Right atrium auricular region (tissue), 2 donors: ENCODE data around the gene RSRC1. TPM values are rescaled to one million over a fixed set of nuclear protein-coding genes. Genes with fewer than 3 reads are reported as not detected.

Experiments
- DNase-seq: peaks from one replicate; pipeline ENCODE4 v3.0.0-alpha.2; 2019; ENCODE audit warnings: low spot score
- H3K27ac ChIP-seq, 2 donors: fragments of 200-600 bp; sonication (generic); 1 replicate in 1 of 2; 2 replicates in 1 of 2; pipeline ENCODE4 v1.5.1; 2016 to 2019
- H3K27me3 ChIP-seq, 2 donors: fragments of 200-600 bp; sonication (generic); one replicate each; pipeline versions ENCODE4 v1.5.1 to v1.6.0; 2017 to 2019
- H3K36me3 ChIP-seq: fragments of 200-600 bp; sonication (generic); one replicate; pipeline ENCODE4 v1.5.1; 2016
- H3K4me1 ChIP-seq, 2 donors: fragments of 200-600 bp; sonication (generic); one replicate each; pipeline versions ENCODE4 v1.5.1 to v1.6.0; 2017 to 2019
- H3K4me3 ChIP-seq, 2 donors: fragments of 200-600 bp; sonication (generic); 1 replicate in 1 of 2; 2 replicates in 1 of 2; pipeline ENCODE4 v1.5.1; 2017 to 2019; ENCODE audit warnings: mild to moderate bottlenecking in 1 of 2, moderate library complexity in 1 of 2
- H3K9me3 ChIP-seq, 2 donors: fragments of 200-600 bp; sonication (generic); one replicate each; pipeline ENCODE4 v1.5.1; 2019
- total RNA-seq, 2 donors: library from RNA; depleted of rRNA; stranded (reverse); fragments of >200 nt; gene quantifications; one replicate each; pipeline ENCODE4 v1.1.0, GENCODE V29; 2016
- TF ChIP-seq, protein P1 (sequence below), 2 donors: fragments of 200-600 bp; sonication (generic); IDR thresholded peaks; one replicate each; pipeline ENCODE4 v1.5.1; 2019; ENCODE audit warnings: antibody characterized with exemption in 2 of 2

RSRC1 gene
- total RNA-seq, 2 donors from 2014 or later: 24.8 to 42.5 TPM

- Histone ChIP-seq H3K9me3 (no peaks in the 10 kb centered on the region), H3K36me3 (no peaks in the 10 kb centered on the region), H3K27me3 (no peaks in the 10 kb centered on the region), H3K4me3 (no peak overlapping the region), H3K4me1 (no peaks in the 10 kb centered on the region), H3K27ac (no peak overlapping the region)
- DNase-seq: no peak
- TF ChIP-seq, protein P1, sequence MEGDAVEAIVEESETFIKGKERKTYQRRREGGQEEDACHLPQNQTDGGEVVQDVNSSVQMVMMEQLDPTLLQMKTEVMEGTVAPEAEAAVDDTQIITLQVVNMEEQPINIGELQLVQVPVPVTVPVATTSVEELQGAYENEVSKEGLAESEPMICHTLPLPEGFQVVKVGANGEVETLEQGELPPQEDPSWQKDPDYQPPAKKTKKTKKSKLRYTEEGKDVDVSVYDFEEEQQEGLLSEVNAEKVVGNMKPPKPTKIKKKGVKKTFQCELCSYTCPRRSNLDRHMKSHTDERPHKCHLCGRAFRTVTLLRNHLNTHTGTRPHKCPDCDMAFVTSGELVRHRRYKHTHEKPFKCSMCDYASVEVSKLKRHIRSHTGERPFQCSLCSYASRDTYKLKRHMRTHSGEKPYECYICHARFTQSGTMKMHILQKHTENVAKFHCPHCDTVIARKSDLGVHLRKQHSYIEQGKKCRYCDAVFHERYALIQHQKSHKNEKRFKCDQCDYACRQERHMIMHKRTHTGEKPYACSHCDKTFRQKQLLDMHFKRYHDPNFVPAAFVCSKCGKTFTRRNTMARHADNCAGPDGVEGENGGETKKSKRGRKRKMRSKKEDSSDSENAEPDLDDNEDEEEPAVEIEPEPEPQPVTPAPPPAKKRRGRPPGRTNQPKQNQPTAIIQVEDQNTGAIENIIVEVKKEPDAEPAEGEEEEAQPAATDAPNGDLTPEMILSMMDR (IDR thresholded peaks at IDR 0.05): no peak
Measured at GRCh38 chr3:158470944-158471638, 361.2 kb downstream of the RSRC1 start.

GRCh38 chr3:158471639-158472294 is 361.9 kb downstream of the RSRC1 start:
- no peak for DNase-seq
- Histone ChIP-seq H3K27ac (no peak overlapping the region), H3K4me1 (no peaks in the 10 kb centered on the region), H3K27me3 (no peaks in the 10 kb centered on the region), H3K36me3 (no peaks in the 10 kb centered on the region), H3K9me3 (no peaks in the 10 kb centered on the region), H3K4me3 (no peak overlapping the region)
- TF ChIP-seq, protein P1 (IDR thresholded peaks at IDR 0.05): no peak

DNA sequence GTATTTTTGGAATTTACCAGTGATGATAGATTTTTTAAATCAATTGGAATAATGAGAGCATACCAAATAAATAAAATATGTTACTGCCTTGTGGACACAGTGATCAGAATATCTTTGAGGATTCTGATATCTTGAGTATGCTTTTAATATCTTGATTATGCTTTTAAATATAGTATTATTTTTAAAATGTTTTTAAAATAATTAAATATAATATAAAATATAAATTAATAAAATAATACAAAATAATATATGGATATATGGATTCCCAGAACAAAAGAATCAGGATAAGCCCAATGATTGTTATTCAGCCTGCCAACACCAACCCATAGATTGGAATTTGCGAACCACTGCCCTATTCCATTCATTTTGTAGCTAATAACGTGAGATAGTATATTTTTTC is 369.2 kb downstream of the RSRC1 start:
- no peak overlapping the region for H3K4me3 ChIP-seq
- H3K27me3 ChIP-seq: no peaks in the 10 kb centered on the region
- no peaks in the 10 kb centered on the region for H3K36me3 ChIP-seq
- no peaks in the 10 kb centered on the region for H3K9me3 ChIP-seq
- H3K27ac ChIP-seq: no peak overlapping the region
- no peaks in the 10 kb centered on the region for H3K4me1 ChIP-seq
- TF ChIP-seq, protein P1 (IDR thresholded peaks at IDR 0.05): no peak
- no peak for DNase-seq

DNA sequence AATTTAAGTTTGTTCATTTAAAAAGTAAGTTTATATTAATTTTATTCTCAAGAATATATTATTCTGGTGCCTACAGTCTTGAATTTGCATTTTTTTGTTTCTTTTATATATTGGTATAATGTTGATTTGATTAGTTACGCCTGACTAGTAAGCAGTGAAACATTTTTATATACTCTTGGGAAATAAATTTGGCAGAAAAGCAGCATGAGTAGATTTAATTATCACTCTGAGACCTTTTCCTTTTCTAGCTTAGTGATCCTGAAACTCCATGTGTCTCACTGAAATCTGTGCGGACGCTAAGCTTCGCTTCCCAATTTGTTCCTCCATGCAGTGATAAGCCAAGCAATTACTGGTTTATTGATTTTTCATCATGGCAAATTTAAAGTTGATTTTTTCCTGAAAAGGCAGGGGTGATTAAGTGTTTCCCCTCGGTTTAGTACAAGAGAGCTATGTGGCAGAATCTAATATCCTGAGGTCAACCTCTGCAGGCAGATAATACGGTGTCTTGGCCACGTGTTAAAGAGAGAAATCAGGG is 373.9 kb downstream of the RSRC1 start:
- Histone ChIP-seq H3K4me1 (no peaks in the 10 kb centered on the region), H3K27me3 (no peaks in the 10 kb centered on the region), H3K4me3 (no peak overlapping the region), H3K36me3 (no peaks in the 10 kb centered on the region), H3K27ac (no peak overlapping the region), H3K9me3 (no peaks in the 10 kb centered on the region)
- no peak for DNase-seq
- TF ChIP-seq, protein P1 (IDR thresholded peaks at IDR 0.05): no peak

- H3K4me3 ChIP-seq: no peak overlapping the region
- H3K36me3 ChIP-seq: no peaks in the 10 kb centered on the region
- H3K27me3 ChIP-seq: no peaks in the 10 kb centered on the region
- TF ChIP-seq, protein P1 (IDR thresholded peaks at IDR 0.05): no peak
- DNase-seq: no peak
- H3K27ac ChIP-seq: no peak overlapping the region
- H3K9me3 ChIP-seq: no peaks in the 10 kb centered on the region
- H3K4me1 ChIP-seq: no peaks in the 10 kb centered on the region
Measured at GRCh38 chr3:158486200-158486599, 376.3 kb downstream of the RSRC1 start.
